HG03565 (cell line): ENCODE results near the gene MS4A5.
"Not testable (repeated sequence)": the region's sequence is repeated elsewhere in the genome, so short reads cannot be mapped to it uniquely, and the experiment has no call there.

Experiments
- ATAC-seq: cut with Tn5 transposase; IDR thresholded peaks from one replicate; pipeline ENCODE4 v1.9.1; 2021; ENCODE audit warnings: mild to moderate bottlenecking, moderate library complexity; ENCODE audit not compliant: unreplicated experiment

Gene MS4A5

GRCh38 chr11:60429272-60429671, at the start of gene MS4A5:
TSS of gene MS4A5 (plus strand) at chr11:60429572. CDS start at chr11:60429675, 103 bp downstream.
- ATAC-seq: no peak

- peak; percentile 90 for ATAC-seq
Measured at GRCh38 chr11:60389279-60389910, 40.0 kb upstream of the MS4A5 start.

GRCh38 chr11:60390419-60390818, 39.0 kb upstream of the MS4A5 start:
- no peak for ATAC-seq

GRCh38 chr11:60392361-60392760, 37.0 kb upstream of the MS4A5 start:
- no peak for ATAC-seq

- no peak for ATAC-seq
Measured at GRCh38 chr11:60393016-60393415, 36.4 kb upstream of the MS4A5 start.

- ATAC-seq: no peak
Measured at GRCh38 chr11:60394666-60395380, 34.5 kb upstream of the MS4A5 start.

GRCh38 chr11:60396382-60396781, 33.0 kb upstream of the MS4A5 start, which contains the start of gene MS4A14:
TSS of gene MS4A14 (plus strand) at chr11:60396459. CDS start at chr11:60396579, 120 bp downstream.
- ATAC-seq: peak; percentile 15

GRCh38 chr11:60396799-60397198, 32.6 kb upstream of the MS4A5 start:
- ATAC-seq: peak; percentile 83

GRCh38 chr11:60420015-60420414, 9.4 kb upstream of the MS4A5 start:
- no peak for ATAC-seq

GRCh38 chr11:60422609-60423008, 6.8 kb upstream of the MS4A5 start:
- no peak for ATAC-seq

GRCh38 chr11:60428517-60428916, 855 bp upstream of the MS4A5 start:
- no peak for ATAC-seq

- ATAC-seq: no peak
Measured at GRCh38 chr11:60431251-60431650, 1.9 kb downstream of the MS4A5 start.

GRCh38 chr11:60433401-60433800, 4.0 kb downstream of the MS4A5 start:
- no peak for ATAC-seq

- ATAC-seq: no peak
Measured at GRCh38 chr11:60447070-60447469, 17.7 kb downstream of the MS4A5 start.

GRCh38 chr11:60447846-60448245, 18.5 kb downstream of the MS4A5 start:
- ATAC-seq: no peak

- ATAC-seq: not testable (repeated sequence)
Measured at GRCh38 chr11:60451185-60451584, 21.8 kb downstream of the MS4A5 start.

- no peak for ATAC-seq
Measured at GRCh38 chr11:60454212-60454611, 24.8 kb downstream of the MS4A5 start.

- ATAC-seq: peak; percentile 87
Measured at GRCh38 chr11:60455531-60456042, 26.2 kb downstream of the MS4A5 start, which contains the start of gene MS4A1. TSS of gene MS4A1 (plus strand) at chr11:60455847. CDS start at chr11:60462375, 6,528 bp downstream.

GRCh38 chr11:60457576-60457975, 28.2 kb downstream of the MS4A5 start:
- peak; percentile 30 for ATAC-seq

- ATAC-seq: no peak
Measured at GRCh38 chr11:60459345-60459744, 30.0 kb downstream of the MS4A5 start.

GRCh38 chr11:60468829-60469228, 39.5 kb downstream of the MS4A5 start:
- no peak for ATAC-seq

GRCh38 chr11:60469723-60470122, 40.4 kb downstream of the MS4A5 start:
- no peak for ATAC-seq
